ENCODE measurements around the gene SDK2. TPM values are rescaled to one million over a fixed set of nuclear protein-coding genes. Genes with fewer than 3 reads are reported as not detected.

The SDK2 gene
- total RNA-seq, 1 experiment from 2014 or later: 0.67 TPM

DNA sequence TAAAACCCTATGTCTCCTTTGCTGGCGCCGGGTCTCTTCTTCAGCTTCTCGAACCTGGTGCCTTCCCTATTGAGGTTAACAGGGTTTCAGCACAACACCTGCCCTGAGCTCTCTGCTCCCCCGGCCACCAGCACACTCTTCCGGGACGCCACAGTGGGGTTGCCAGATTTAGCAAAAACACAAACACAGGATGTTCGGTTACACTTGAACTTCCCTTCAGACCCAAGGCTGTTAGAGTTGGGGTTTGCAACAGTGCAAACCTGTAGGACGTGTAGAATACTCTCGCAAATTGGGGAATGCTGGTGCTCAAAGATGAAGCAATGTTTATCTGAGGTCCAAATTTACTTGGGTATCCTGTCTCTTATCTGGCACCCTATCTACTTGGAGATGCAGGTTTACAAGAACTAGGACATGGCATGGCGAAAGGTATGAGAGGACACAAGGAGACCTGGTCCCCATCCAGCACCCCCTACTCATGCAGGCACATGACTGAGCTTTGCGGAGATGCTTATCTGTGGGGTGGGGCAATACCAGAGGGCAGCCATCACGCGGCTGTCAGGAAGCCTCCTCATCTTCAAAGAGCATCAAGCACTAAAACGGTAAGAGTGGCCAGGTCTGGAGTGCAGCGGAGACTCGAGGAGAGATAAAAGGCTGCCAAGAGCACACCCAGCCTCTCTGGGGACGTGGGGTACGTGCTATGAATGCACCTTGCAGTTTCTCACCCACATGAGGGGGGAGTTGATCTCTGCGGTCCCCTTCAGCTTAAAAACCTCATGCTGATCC lies 52.8 kb downstream of the SDK2 start:
- intact Hi-C loops (cut with micrococcal nuclease; ENCODE audit: unreplicated experiment): no loop called here
- CTCF ChIA-PET: no interaction called here
- no TSS peak for BruUV-seq (replicated peaks)

DNA sequence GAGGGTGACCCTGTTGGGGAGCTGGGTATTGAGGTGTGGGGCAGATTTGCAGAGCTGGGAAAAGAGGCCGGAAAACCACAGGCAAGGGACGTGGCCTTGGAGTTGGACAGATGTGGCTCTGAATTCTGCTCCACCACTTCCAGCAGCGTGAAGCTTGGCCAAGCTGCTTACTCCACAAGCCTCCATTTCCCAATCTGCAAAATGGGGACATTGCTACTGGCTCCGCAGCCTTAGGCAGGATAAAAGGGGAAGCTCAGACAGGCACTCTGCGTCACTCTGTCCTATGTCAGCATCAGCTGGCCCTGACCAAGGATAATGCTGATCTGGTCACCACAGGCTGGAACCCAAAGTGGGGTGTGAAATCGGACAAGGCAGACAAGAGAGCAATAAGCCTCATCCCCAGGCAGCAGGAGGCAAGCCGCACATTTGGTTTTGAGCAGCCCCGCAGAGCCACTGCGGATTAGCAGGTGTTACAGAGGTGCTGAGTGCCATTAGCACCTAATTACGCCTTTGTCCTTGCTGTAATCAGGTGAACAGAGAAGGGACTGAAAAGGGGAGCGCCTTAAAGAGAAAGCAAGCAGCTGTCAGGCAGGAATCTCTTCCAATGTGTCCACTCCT lies 54.8 kb downstream of the SDK2 start:
- Histone ChIP-seq H3K4me3 (ENCODE audit: low read depth, low read length, poor library complexity, severe bottlenecking) (no peak overlapping the region), H3K36me3 (ENCODE audit: insufficient read depth, low read length, poor library complexity, severe bottlenecking) (no peaks in the 10 kb centered on the region), H3K27me3 (replicated peaks; ENCODE audit: insufficient read depth, low read depth, low read length, poor library complexity) (no peaks in the 10 kb centered on the region), H3K9me3 (ENCODE audit: low read depth, low read length, poor library complexity, severe bottlenecking) (no peaks in the 10 kb centered on the region), H3K27ac (ENCODE audit: low read depth, low read length, poor library complexity, severe bottlenecking) (no peak overlapping the region), H3K4me1 (ENCODE audit: insufficient read depth, low read length, poor library complexity, severe bottlenecking) (no peaks in the 10 kb centered on the region)
- POLR2A ChIA-PET (ENCODE audit: low non-redundant PET): no interaction called here
- intact Hi-C loops (cut with micrococcal nuclease; ENCODE audit: unreplicated experiment): no loop called here
- no peak for DNase-seq (ENCODE audit: low spot score)
- CTCF ChIA-PET: no interaction called here
- TF ChIP-seq, protein P1, sequence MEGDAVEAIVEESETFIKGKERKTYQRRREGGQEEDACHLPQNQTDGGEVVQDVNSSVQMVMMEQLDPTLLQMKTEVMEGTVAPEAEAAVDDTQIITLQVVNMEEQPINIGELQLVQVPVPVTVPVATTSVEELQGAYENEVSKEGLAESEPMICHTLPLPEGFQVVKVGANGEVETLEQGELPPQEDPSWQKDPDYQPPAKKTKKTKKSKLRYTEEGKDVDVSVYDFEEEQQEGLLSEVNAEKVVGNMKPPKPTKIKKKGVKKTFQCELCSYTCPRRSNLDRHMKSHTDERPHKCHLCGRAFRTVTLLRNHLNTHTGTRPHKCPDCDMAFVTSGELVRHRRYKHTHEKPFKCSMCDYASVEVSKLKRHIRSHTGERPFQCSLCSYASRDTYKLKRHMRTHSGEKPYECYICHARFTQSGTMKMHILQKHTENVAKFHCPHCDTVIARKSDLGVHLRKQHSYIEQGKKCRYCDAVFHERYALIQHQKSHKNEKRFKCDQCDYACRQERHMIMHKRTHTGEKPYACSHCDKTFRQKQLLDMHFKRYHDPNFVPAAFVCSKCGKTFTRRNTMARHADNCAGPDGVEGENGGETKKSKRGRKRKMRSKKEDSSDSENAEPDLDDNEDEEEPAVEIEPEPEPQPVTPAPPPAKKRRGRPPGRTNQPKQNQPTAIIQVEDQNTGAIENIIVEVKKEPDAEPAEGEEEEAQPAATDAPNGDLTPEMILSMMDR (conservative IDR thresholded peaks at IDR 0.05; ENCODE audit: low read depth, low read length): no peak
- no peak for TF ChIP-seq EZH2 (IDR thresholded peaks at IDR 0.05; ENCODE audit: borderline replicate concordance, low read depth, low read length, poor library complexity, severe bottlenecking)
- no TSS peak for BruUV-seq (replicated peaks)

More for the DNA sequence above, 52.8 kb downstream of the SDK2 start:
- POLR2A ChIA-PET (ENCODE audit: low non-redundant PET): no interaction called here
- no peak for TF ChIP-seq EZH2 (IDR thresholded peaks at IDR 0.05; ENCODE audit: borderline replicate concordance, low read depth, low read length, poor library complexity, severe bottlenecking)
- TF ChIP-seq, protein P1 (conservative IDR thresholded peaks at IDR 0.05; ENCODE audit: low read depth, low read length): no peak
- no peak overlapping the region for H3K27ac ChIP-seq (ENCODE audit: low read depth, low read length, poor library complexity, severe bottlenecking)
- no peak for DNase-seq (ENCODE audit: low spot score)
- H3K9me3 ChIP-seq (ENCODE audit: low read depth, low read length, poor library complexity, severe bottlenecking): no peaks in the 10 kb centered on the region
- no peak overlapping the region for H3K4me3 ChIP-seq (ENCODE audit: low read depth, low read length, poor library complexity, severe bottlenecking)
- no peaks in the 10 kb centered on the region for H3K36me3 ChIP-seq (ENCODE audit: insufficient read depth, low read length, poor library complexity, severe bottlenecking)
- H3K27me3 ChIP-seq (replicated peaks; ENCODE audit: insufficient read depth, low read depth, low read length, poor library complexity): no peaks in the 10 kb centered on the region
- no peaks in the 10 kb centered on the region for H3K4me1 ChIP-seq (ENCODE audit: insufficient read depth, low read length, poor library complexity, severe bottlenecking)

DNA sequence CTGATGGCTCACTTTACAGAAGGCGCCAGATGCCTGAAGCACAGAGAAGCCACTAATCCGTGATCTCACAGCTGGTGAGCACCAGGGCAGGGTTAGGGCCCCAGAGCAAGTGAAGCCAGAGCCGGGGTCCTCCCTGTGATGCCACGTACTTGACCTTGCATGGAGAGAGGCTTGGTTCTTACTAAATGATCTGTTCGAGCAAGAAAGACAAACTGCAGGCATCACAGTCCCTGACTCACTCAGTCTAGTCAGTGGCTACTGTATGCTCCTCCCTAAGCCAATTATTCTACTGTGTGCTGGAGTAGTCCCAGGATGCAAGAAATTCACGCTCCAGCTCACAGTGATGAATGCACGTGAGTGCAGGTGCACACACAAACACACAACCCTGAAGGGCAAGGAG lies 55.4 kb downstream of the SDK2 start:
- BruUV-seq (replicated peaks): no TSS peak
- no peak for TF ChIP-seq EZH2 (IDR thresholded peaks at IDR 0.05; ENCODE audit: borderline replicate concordance, low read depth, low read length, poor library complexity, severe bottlenecking)
- TF ChIP-seq, protein P1 (conservative IDR thresholded peaks at IDR 0.05; ENCODE audit: low read depth, low read length): no peak
- ChIA-PET POLR2A (ENCODE audit: low non-redundant PET) (interaction anchor here (0.6 kb wide), 1 partner anchor 17 kb away, joined by 7 read pairs; no protein-coding TSS in a partner anchor), CTCF (no interaction called here)
- H3K36me3 ChIP-seq (ENCODE audit: insufficient read depth, low read length, poor library complexity, severe bottlenecking): no peaks in the 10 kb centered on the region
- H3K27me3 ChIP-seq (replicated peaks; ENCODE audit: insufficient read depth, low read depth, low read length, poor library complexity): no peaks in the 10 kb centered on the region
- H3K4me1 ChIP-seq (ENCODE audit: insufficient read depth, low read length, poor library complexity, severe bottlenecking): no peaks in the 10 kb centered on the region
- H3K27ac ChIP-seq (ENCODE audit: low read depth, low read length, poor library complexity, severe bottlenecking): no peak overlapping the region
- no peak overlapping the region for H3K4me3 ChIP-seq (ENCODE audit: low read depth, low read length, poor library complexity, severe bottlenecking)
- no peaks in the 10 kb centered on the region for H3K9me3 ChIP-seq (ENCODE audit: low read depth, low read length, poor library complexity, severe bottlenecking)
- intact Hi-C loops (cut with micrococcal nuclease; ENCODE audit: unreplicated experiment): no loop called here
- peak; percentile 11 for DNase-seq (ENCODE audit: low spot score)
